GM12878 (cell line): ENCODE results near the gene FXYD6. TPM values are rescaled to one million over a fixed set of nuclear protein-coding genes. Genes with fewer than 3 reads are reported as not detected.

Experiments used
- ASH2L ChIP-seq: fragments of 300-600, 200-600 bp; sonication (generic); IDR thresholded peaks from 2 replicates; pipeline ENCODE4 v1.6.1; 2017; ENCODE audit warnings: low read depth, mild to moderate bottlenecking, borderline replicate concordance
- EED ChIP-seq: sonication (generic); IDR thresholded peaks from 2 replicates; pipeline ENCODE4 v1.6.1; 2016; ENCODE audit warnings: antibody characterized with exemption, low read depth
- GABPA ChIP-seq: IDR thresholded peaks from 2 replicates; pipeline ENCODE4 v1.6.1; 2014; ENCODE audit warnings: antibody characterized with exemption, low read depth, mild to moderate bottlenecking, inconsistent platforms
- IRF4 ChIP-seq: IDR thresholded peaks from 2 replicates; pipeline ENCODE4 v1.6.1; 2011; ENCODE audit warnings: low read depth, low read length
- MYB ChIP-seq: fragments of 150-350 bp; IDR thresholded peaks from 2 replicates; pipeline ENCODE4 v1.6.1; 2014; ENCODE audit warnings: mild to moderate bottlenecking, low read depth, low read length, borderline replicate concordance
- NRF1 ChIP-seq: conservative IDR thresholded peaks from 2 replicates; pipeline ENCODE4 v1.6.1; 2011; ENCODE audit warnings: mild to moderate bottlenecking, low read depth, low read length, improper control_type of control experiment
- SREBF2 ChIP-seq: IDR thresholded peaks from 2 replicates; pipeline ENCODE4 v1.6.1; 2012; ENCODE audit warnings: mild to moderate bottlenecking, low read length
- ZBTB33 ChIP-seq: fragments of 450-650 bp; IDR thresholded peaks from 2 replicates; pipeline ENCODE4 v1.6.1; 2017; ENCODE audit warnings: mild to moderate bottlenecking
- ZBTB40 ChIP-seq: fragments of 450-650 bp; IDR thresholded peaks from 2 replicates; pipeline ENCODE4 v1.6.1; 2016; ENCODE audit warnings: mild to moderate bottlenecking, moderate library complexity, borderline replicate concordance
- polyA plus RNA-seq, 11 experiments: library from polyadenylated mRNA; depleted of rRNA in 4 of 11; unstranded in 6 of 11; stranded (reverse) in 5 of 11; fragments of >200 nt; fragmentation: Nextera tagmentation in 4 of 11; fragmentation: Illumina TruSeq in 1 of 11; extraction: Ambion mirVana in 4 of 11; extraction: Trizol in 1 of 11; gene quantifications; 1 replicate in 1 of 11; 2 replicates in 10 of 11; pipeline versions ENCODE4 v1.2.1 to v1.2.3, GENCODE V29; 2011 to 2016; ENCODE audit warnings: inconsistent platforms in 2 of 11, missing spikeins in 2 of 11, low read depth in 1 of 11
- total RNA-seq, 4 experiments: library from RNA; depleted of rRNA in 3 of 4; stranded (reverse); fragments of >200 nt in 3 of 4; fragmentation: Illumina TruSeq in 1 of 4; extraction: Trizol in 1 of 4; gene quantifications; 2 replicates each; pipeline versions ENCODE4 v1.2.1 to v1.2.3, GENCODE V29; 2013 to 2021
- TF ChIP-seq, protein P1 (sequence below): fragments of 450-650 bp; IDR thresholded peaks from 2 replicates; pipeline ENCODE4 v1.6.1; 2017; ENCODE audit warnings: borderline replicate concordance
- TF ChIP-seq, protein P2 (sequence below): fragments of 450-650 bp; IDR thresholded peaks from 2 replicates; pipeline ENCODE4 v1.6.1; 2017; ENCODE audit warnings: mild to moderate bottlenecking, low read depth, inconsistent platforms; ENCODE audit not compliant: poor library complexity, severe bottlenecking

The FXYD6 gene
- total and polyA plus RNA-seq, 10 of the 15 experiments (the other 5 are each of a cell fraction or from before 2014, with no cell fraction given), result 0.09 to 2.0 (median 0.23) TPM; not detected in 2

GRCh38 chr11:117828611-117829368, 47.7 kb downstream of the FXYD6 start (continued):
- TF ChIP-seq, protein P1, sequence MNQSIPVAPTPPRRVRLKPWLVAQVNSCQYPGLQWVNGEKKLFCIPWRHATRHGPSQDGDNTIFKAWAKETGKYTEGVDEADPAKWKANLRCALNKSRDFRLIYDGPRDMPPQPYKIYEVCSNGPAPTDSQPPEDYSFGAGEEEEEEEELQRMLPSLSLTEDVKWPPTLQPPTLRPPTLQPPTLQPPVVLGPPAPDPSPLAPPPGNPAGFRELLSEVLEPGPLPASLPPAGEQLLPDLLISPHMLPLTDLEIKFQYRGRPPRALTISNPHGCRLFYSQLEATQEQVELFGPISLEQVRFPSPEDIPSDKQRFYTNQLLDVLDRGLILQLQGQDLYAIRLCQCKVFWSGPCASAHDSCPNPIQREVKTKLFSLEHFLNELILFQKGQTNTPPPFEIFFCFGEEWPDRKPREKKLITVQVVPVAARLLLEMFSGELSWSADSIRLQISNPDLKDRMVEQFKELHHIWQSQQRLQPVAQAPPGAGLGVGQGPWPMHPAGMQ, result no peak
- TF ChIP-seq, protein P2, sequence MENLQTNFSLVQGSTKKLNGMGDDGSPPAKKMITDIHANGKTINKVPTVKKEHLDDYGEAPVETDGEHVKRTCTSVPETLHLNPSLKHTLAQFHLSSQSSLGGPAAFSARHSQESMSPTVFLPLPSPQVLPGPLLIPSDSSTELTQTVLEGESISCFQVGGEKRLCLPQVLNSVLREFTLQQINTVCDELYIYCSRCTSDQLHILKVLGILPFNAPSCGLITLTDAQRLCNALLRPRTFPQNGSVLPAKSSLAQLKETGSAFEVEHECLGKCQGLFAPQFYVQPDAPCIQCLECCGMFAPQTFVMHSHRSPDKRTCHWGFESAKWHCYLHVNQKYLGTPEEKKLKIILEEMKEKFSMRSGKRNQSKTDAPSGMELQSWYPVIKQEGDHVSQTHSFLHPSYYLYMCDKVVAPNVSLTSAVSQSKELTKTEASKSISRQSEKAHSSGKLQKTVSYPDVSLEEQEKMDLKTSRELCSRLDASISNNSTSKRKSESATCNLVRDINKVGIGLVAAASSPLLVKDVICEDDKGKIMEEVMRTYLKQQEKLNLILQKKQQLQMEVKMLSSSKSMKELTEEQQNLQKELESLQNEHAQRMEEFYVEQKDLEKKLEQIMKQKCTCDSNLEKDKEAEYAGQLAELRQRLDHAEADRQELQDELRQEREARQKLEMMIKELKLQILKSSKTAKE, result no peak
- TF ChIP-seq ASH2L, result no peak
- no peak for TF ChIP-seq IRF4
- no peak for TF ChIP-seq GABPA
- TF ChIP-seq ZBTB33, result no peak
- TF ChIP-seq MYB, result no peak
- no peak for TF ChIP-seq SREBF2
- TF ChIP-seq EED, result no peak
- no peak for TF ChIP-seq NRF1
- TF ChIP-seq ZBTB40, result no peak
